ENCODE results near the gene DR1.

DNA sequence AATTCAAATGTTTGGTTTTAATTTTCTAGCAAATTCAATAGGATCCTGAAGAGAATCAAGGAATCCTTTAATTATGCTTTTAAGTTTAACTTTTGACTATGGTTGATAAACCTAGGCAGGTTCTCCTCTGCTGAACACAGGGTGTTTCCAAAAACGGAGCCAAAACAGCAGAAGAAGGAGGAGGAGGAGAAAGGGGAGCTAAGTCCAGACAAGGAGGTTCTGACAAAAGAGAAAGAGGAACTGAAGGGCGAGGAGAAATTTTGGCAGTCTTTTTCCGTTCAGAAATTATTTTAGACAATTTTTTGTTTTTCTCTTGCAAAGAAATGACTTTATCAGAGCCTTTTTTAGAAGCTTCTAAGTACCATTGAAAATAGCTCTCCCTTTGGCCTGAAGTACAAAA, 69.0 kb downstream of the DR1 start:
- TF ChIP-seq, protein P1, sequence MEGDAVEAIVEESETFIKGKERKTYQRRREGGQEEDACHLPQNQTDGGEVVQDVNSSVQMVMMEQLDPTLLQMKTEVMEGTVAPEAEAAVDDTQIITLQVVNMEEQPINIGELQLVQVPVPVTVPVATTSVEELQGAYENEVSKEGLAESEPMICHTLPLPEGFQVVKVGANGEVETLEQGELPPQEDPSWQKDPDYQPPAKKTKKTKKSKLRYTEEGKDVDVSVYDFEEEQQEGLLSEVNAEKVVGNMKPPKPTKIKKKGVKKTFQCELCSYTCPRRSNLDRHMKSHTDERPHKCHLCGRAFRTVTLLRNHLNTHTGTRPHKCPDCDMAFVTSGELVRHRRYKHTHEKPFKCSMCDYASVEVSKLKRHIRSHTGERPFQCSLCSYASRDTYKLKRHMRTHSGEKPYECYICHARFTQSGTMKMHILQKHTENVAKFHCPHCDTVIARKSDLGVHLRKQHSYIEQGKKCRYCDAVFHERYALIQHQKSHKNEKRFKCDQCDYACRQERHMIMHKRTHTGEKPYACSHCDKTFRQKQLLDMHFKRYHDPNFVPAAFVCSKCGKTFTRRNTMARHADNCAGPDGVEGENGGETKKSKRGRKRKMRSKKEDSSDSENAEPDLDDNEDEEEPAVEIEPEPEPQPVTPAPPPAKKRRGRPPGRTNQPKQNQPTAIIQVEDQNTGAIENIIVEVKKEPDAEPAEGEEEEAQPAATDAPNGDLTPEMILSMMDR (IDR thresholded peaks at IDR 0.05; ENCODE audit: insufficient read depth, low read depth, low read length): no peak
- TF ChIP-seq EZH2 (IDR thresholded peaks at IDR 0.05; ENCODE audit: insufficient read depth, low read length): no peak
